GM12873 (cell line): ENCODE results near the gene LRBA.

ENCODE experiments used
- CTCF ChIP-seq: IDR thresholded peaks from 2 replicates; pipeline ENCODE4 v1.5.1; 2012; ENCODE audit warnings: low read depth, mild to moderate bottlenecking, moderate library complexity, low read length, control low read depth; ENCODE audit not compliant: insufficient read depth; ENCODE audit errors: missing control alignments

LRBA gene

GRCh38 chr4:150381609-150382008, 633.5 kb downstream of the LRBA start:
- no peak for TF ChIP-seq CTCF

- no peak for TF ChIP-seq CTCF
Measured at GRCh38 chr4:150381036-150381435, 634.0 kb downstream of the LRBA start.

DNA sequence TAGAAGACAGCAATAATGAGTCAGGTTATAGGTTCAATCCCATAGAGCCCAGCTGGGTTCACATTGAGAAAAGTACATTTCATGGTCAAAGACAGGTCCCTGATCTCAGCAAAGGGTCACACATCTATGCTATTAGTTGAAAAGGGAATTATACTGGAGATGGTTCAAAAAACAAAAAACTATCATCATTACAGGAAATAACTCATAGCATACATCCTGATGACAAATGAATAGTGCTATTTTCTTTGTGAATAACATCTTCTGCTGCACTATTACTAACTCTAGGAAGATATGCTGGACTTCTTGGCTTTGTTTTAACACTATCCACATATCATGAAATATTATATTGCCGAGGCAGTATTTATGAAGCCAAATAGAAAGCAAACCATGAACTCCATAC, 635.6 kb downstream of the LRBA start:
- no peak for TF ChIP-seq CTCF

- TF ChIP-seq CTCF = no peak
Measured at GRCh38 chr4:150375025-150375424, 640.1 kb downstream of the LRBA start.

- TF ChIP-seq CTCF = no peak
Measured at GRCh38 chr4:150371869-150372268, 643.2 kb downstream of the LRBA start.

DNA sequence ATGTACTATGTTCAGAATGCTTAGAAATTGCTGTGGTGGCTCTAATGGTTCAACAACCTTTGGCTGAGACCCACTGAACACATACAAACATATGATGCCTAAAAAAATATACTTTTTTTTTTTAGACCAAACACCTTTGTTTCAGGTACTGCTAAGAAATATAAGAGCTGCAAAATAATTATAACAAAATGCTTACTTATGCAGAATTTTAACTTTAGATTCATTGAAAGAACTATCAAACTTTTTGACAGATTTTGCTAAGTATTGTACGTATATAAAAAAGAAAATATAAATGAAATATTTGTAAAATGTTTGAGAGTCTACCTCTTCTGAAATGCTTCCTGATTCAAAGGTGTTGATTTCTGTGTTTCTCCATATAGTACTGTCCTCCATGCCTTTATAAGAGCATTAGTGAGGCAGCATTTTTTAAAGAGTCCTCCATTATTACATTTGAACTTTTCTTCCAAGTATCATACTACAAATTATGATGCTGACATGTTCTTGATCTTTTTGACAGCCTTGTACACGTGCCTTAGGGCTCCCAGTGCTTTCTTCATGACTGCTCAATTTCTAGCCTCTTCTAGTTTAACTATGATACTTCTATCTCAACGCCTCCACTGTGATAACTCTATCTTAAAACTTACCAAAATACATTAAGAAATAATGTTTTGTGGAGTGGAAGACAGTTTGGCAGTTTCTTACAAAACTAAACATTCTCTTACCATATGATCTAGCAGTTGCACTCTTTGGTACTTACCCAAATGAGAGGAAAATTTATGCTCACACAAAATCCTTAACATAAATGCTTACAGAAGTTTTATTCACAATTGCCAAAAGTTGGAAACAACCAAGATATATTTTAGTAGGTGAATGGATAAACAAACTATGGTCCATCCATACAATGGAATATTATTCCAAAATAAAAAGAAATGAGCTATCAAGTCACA, 645.4 kb downstream of the LRBA start:
- no peak for TF ChIP-seq CTCF

DNA sequence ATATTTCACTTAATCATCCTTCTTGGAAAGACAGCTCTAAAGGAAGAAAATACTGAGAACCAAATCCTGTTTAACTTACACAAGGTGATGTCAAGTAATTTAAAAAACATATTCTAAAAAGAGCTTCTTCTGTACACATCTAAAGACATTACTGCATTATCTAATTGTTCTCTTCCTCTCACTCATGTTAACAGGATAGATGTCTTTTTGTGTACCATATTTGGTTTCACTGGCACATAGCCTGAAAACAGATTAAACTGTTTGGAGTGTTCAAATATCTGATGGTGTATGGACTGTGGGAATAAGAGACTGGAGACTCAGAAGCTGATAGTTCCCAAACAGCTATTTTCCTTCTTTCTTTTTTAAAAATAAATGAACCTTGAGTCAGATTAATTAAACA, 646.4 kb downstream of the LRBA start:
- no peak for TF ChIP-seq CTCF
